Raji (cell line): Measurements from ENCODE around the gene SORCS2.

ENCODE experiments used
- POLR2A ChIP-seq: IDR thresholded peaks from 2 replicates; pipeline ENCODE4 v1.6.1; 2011; ENCODE audit warnings: low read depth, low read length, control low read depth; ENCODE audit not compliant: insufficient read depth

Gene SORCS2

GRCh38 chr4:7428261-7429068 lies 236.1 kb downstream of the SORCS2 start:
- TF ChIP-seq POLR2A = no peak

GRCh38 chr4:7429069-7429416 lies 236.7 kb downstream of the SORCS2 start:
- TF ChIP-seq POLR2A = no peak

GRCh38 chr4:7429601-7430078 lies 237.3 kb downstream of the SORCS2 start:
- TF ChIP-seq POLR2A = no peak

GRCh38 chr4:7430368-7430964 lies 238.1 kb downstream of the SORCS2 start:
- TF ChIP-seq POLR2A = no peak

GRCh38 chr4:7430965-7431695 lies 238.8 kb downstream of the SORCS2 start:
- no peak for TF ChIP-seq POLR2A

- TF ChIP-seq POLR2A = no peak
Measured at GRCh38 chr4:7431696-7432530, 239.6 kb downstream of the SORCS2 start.

- no peak for TF ChIP-seq POLR2A
Measured at GRCh38 chr4:7432531-7433375, 240.4 kb downstream of the SORCS2 start.

GRCh38 chr4:7433376-7434140 lies 241.2 kb downstream of the SORCS2 start:
- no peak for TF ChIP-seq POLR2A

- no peak for TF ChIP-seq POLR2A
Measured at GRCh38 chr4:7434141-7434765, 241.9 kb downstream of the SORCS2 start.

GRCh38 chr4:7434766-7435150 lies 242.4 kb downstream of the SORCS2 start, which contains the start of gene PSAPL1:
Gene PSAPL1, minus strand, starts transcription at chr4:7434930. Its CDS starts 51 bp downstream, at chr4:7434879.
- TF ChIP-seq POLR2A = no peak

- TF ChIP-seq POLR2A = no peak
Measured at GRCh38 chr4:7435471-7436061, 243.2 kb downstream of the SORCS2 start.

GRCh38 chr4:7436256-7436655 lies 243.9 kb downstream of the SORCS2 start:
- TF ChIP-seq POLR2A = no peak
